Hematopoietic multipotent progenitor cell treated with erythropoietin and hydrocortisone succinate and interleukin-3 and kit ligand, for 4 days (in vitro differentiated cells): ENCODE results near the gene PDE6B.
"Not testable (repeated sequence)": the region's sequence is repeated elsewhere in the genome, so short reads cannot be mapped to it uniquely, and the experiment has no call there.

ENCODE experiments used
- DNase-seq: peaks from one replicate; pipeline ENCODE4 v3.0.0-alpha.2; 2015

PDE6B gene

GRCh38 chr4:658681-659667 lies 33.6 kb downstream of the PDE6B start:
- no peak for DNase-seq

GRCh38 chr4:659851-660250 lies 34.5 kb downstream of the PDE6B start:
- DNase-seq: no peak

- no peak for DNase-seq
Observed at GRCh38 chr4:660401-660800, 35.0 kb downstream of the PDE6B start.

- DNase-seq: no peak
Observed at GRCh38 chr4:661231-661630, 35.9 kb downstream of the PDE6B start.

GRCh38 chr4:661881-662761 lies 36.7 kb downstream of the PDE6B start:
- no peak for DNase-seq

GRCh38 chr4:663046-663437 lies 37.7 kb downstream of the PDE6B start:
- DNase-seq: no peak

GRCh38 chr4:663438-664428 lies 38.4 kb downstream of the PDE6B start:
- DNase-seq: peak; percentile 93

GRCh38 chr4:664713-665231 lies 39.4 kb downstream of the PDE6B start:
- DNase-seq: no peak

- DNase-seq: no peak
Observed at GRCh38 chr4:665381-665750, 40.0 kb downstream of the PDE6B start.

- no peak for DNase-seq
Observed at GRCh38 chr4:665751-666435, 40.5 kb downstream of the PDE6B start.

GRCh38 chr4:666436-666810 lies 41.0 kb downstream of the PDE6B start:
- no peak for DNase-seq

GRCh38 chr4:666822-667544 lies 41.6 kb downstream of the PDE6B start:
- DNase-seq: no peak

GRCh38 chr4:667545-667925 lies 42.2 kb downstream of the PDE6B start:
- DNase-seq: no peak

- DNase-seq: not testable (repeated sequence)
Observed at GRCh38 chr4:668219-668618, 42.8 kb downstream of the PDE6B start.

- not testable (repeated sequence) for DNase-seq
Observed at GRCh38 chr4:669806-670559, 44.6 kb downstream of the PDE6B start.

GRCh38 chr4:671769-672168 lies 46.4 kb downstream of the PDE6B start:
- no peak for DNase-seq

- peak; percentile 60 for DNase-seq
Observed at GRCh38 chr4:673349-674091, 48.1 kb downstream of the PDE6B start.

GRCh38 chr4:674172-675035 lies 49.0 kb downstream of the PDE6B start, which contains the start of the genes ATP5ME and MYL5:
TSS of gene ATP5ME (minus strand) at chr4:674276. CDS start at chr4:674247, 29 bp downstream.
TSS of gene MYL5 (plus strand) at chr4:674542. CDS start at chr4:678027, 3,485 bp downstream.
- DNase-seq: peak; percentile 98
